HEK293T (cell line): Measurements from ENCODE around the gene PPP1R12C.

Source experiments
- BHLHE40 ChIP-seq: fragments of 450-650 bp; IDR thresholded peaks from 2 replicates; pipeline ENCODE4 v1.6.1; 2016; ENCODE audit warnings: mild to moderate bottlenecking, moderate library complexity, borderline replicate concordance
- FOXA1 ChIP-seq: fragments of 450-650 bp; IDR thresholded peaks from 2 replicates; pipeline ENCODE4 v1.6.1; 2016; ENCODE audit warnings: mild to moderate bottlenecking
- FOXK2 ChIP-seq: fragments of 450-650 bp; IDR thresholded peaks from 2 replicates; pipeline ENCODE4 v1.6.1; 2016; ENCODE audit warnings: mild to moderate bottlenecking
- FOXM1 ChIP-seq: fragments of 450-650 bp; IDR thresholded peaks from 2 replicates; pipeline ENCODE4 v1.6.1; 2017; ENCODE audit warnings: mild to moderate bottlenecking, borderline replicate concordance
- HDGF ChIP-seq: fragments of 450-650 bp; IDR thresholded peaks from 2 replicates; pipeline ENCODE4 v1.6.1; 2017; ENCODE audit warnings: antibody characterized with exemption, borderline replicate concordance
- LEF1 ChIP-seq: fragments of 450-650 bp; IDR thresholded peaks from 2 replicates; pipeline ENCODE4 v1.6.1; 2017; ENCODE audit warnings: mild to moderate bottlenecking, borderline replicate concordance
- NFRKB ChIP-seq: fragments of 450-650 bp; IDR thresholded peaks from 2 replicates; pipeline ENCODE4 v1.6.1; 2016; ENCODE audit warnings: mild to moderate bottlenecking, moderate library complexity
- PKNOX1 ChIP-seq: fragments of 450-650 bp; IDR thresholded peaks from 2 replicates; pipeline ENCODE4 v1.6.1; 2016
- SP1 ChIP-seq: fragments of 450-650 bp; IDR thresholded peaks from 2 replicates; pipeline ENCODE4 v1.6.1; 2017
- SUZ12 ChIP-seq: fragments of 450-650 bp; IDR thresholded peaks from 2 replicates; pipeline ENCODE4 v1.6.1; 2016; ENCODE audit warnings: mild to moderate bottlenecking

GRCh38 chr19:55080968-55081769 lies 36.3 kb downstream of the PPP1R12C start:
- TF ChIP-seq FOXM1 (no peak), SP1 (no peak), BHLHE40 (no peak), SUZ12 (no peak), PKNOX1 (no peak), FOXK2 (no peak), NFRKB (no peak), HDGF (no peak), FOXA1 (no peak), LEF1 (no peak)
